ENCODE results near the gene RASD2.
"Not testable (repeated sequence)": the region's sequence is repeated elsewhere in the genome, so short reads cannot be mapped to it uniquely, and the experiment has no call there.

RASD2 gene, protein sequence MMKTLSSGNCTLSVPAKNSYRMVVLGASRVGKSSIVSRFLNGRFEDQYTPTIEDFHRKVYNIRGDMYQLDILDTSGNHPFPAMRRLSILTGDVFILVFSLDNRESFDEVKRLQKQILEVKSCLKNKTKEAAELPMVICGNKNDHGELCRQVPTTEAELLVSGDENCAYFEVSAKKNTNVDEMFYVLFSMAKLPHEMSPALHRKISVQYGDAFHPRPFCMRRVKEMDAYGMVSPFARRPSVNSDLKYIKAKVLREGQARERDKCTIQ

GRCh38 chr22:35540595-35541253 lies at the start of gene RASD2:
TSS of gene RASD2 (plus strand) at chr22:35540831. CDS start at chr22:35546810, 5,979 bp downstream.
- Histone ChIP-seq H3K27me3 (ENCODE audit: control insufficient read depth in 1 of 2, insufficient read depth in 2 of 2, low read length in 2 of 2) (peaks cover 20 to 24% of the 10 kb centered on the region in 2 donors), H3K4me3 (ENCODE audit: low read depth in 1 of 2, low read length in 2 of 2) (peak within 1 kb of the TSS; percentile 69 to 74), H3K9ac (ENCODE audit: low read depth in 1 of 2, low read length in 2 of 2) (peak within 1 kb of the TSS in 1 of 2 donors; percentile 38), H3K9me3 (ENCODE audit: control insufficient read depth in 1 of 2, low read length in 2 of 2) (no peaks in the 10 kb centered on the region), H3K27ac (ENCODE audit: low read depth, low read length) (no peak within 1 kb of the TSS), H3K4me1 (ENCODE audit: control insufficient read depth in 1 of 2, insufficient read depth in 2 of 2, low read length in 2 of 2) (peaks cover 12 to 15% of the 10 kb centered on the region in 2 donors), H3K36me3 (ENCODE audit: control insufficient read depth in 1 of 2, insufficient read depth in 2 of 2, low read length in 2 of 2) (no peaks in the 10 kb centered on the region)

DNA sequence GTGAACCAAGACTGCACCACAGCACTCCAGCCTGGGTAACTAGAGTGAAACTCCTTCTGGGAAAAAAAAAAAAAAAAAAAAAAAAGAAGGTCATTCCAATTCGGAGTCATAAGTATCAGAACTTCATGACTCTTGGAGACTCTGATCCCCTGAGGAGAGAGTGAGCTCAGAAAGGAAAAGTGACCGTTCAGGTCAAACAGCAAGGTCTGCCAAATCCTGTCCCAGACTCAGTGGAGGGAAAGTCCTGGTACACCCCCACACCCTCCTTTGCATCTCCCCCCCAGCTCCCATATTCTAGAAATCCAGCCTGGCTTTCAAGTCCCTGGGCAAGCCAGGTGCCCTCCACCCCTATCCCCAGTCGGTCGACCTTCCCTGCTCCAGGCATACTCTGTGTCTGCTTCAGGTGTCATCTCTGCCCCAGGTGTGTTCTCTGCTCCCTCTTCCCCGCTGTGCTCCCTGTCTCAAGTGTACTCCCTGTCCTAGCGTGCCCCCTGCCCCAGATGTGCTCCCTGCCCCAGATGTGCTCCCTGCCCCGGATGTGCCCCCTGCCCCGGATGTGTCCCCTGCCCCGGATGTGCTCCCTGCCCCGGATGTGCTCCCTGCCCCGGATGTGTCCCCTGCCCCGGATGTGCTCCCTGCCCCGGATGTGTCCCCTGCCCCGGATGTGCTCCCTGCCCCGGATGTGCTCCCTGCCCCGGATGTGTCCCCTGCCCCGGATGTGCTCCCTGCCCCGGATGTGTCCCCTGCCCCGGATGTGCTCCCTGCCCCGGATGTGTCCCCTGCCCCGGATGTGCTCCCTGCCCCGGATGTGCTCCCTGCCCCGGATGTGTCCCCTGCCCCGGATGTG lies 49.3 kb upstream of the RASD2 start:
- H3K9me3 ChIP-seq (ENCODE audit: control insufficient read depth in 1 of 2, low read length in 2 of 2); H3K36me3 ChIP-seq (ENCODE audit: control insufficient read depth in 1 of 2, insufficient read depth in 2 of 2, low read length in 2 of 2); H3K4me3 ChIP-seq (ENCODE audit: low read depth in 1 of 2, low read length in 2 of 2); H3K9ac ChIP-seq (ENCODE audit: low read depth in 1 of 2, low read length in 2 of 2); H3K27ac ChIP-seq (ENCODE audit: low read depth, low read length); H3K4me1 ChIP-seq (ENCODE audit: control insufficient read depth in 1 of 2, insufficient read depth in 2 of 2, low read length in 2 of 2); H3K27me3 ChIP-seq (ENCODE audit: control insufficient read depth in 1 of 2, insufficient read depth in 2 of 2, low read length in 2 of 2): not testable (repeated sequence)

- peaks cover 0 to 6% of the 10 kb centered on the region in 2 donors for H3K27me3 ChIP-seq (ENCODE audit: control insufficient read depth in 1 of 2, insufficient read depth in 2 of 2, low read length in 2 of 2)
- no peaks in the 10 kb centered on the region for H3K36me3 ChIP-seq (ENCODE audit: control insufficient read depth in 1 of 2, insufficient read depth in 2 of 2, low read length in 2 of 2)
- H3K9ac ChIP-seq (ENCODE audit: low read depth in 1 of 2, low read length in 2 of 2), result no peak overlapping the region
- no peak overlapping the region for H3K4me3 ChIP-seq (ENCODE audit: low read depth in 1 of 2, low read length in 2 of 2)
- no peak overlapping the region for H3K27ac ChIP-seq (ENCODE audit: low read depth, low read length)
- no peaks in the 10 kb centered on the region for H3K4me1 ChIP-seq (ENCODE audit: control insufficient read depth in 1 of 2, insufficient read depth in 2 of 2, low read length in 2 of 2)
- H3K9me3 ChIP-seq (ENCODE audit: control insufficient read depth in 1 of 2, low read length in 2 of 2), result no peaks in the 10 kb centered on the region
Observed at GRCh38 chr22:35491908-35492380, 48.7 kb upstream of the RASD2 start.

DNA sequence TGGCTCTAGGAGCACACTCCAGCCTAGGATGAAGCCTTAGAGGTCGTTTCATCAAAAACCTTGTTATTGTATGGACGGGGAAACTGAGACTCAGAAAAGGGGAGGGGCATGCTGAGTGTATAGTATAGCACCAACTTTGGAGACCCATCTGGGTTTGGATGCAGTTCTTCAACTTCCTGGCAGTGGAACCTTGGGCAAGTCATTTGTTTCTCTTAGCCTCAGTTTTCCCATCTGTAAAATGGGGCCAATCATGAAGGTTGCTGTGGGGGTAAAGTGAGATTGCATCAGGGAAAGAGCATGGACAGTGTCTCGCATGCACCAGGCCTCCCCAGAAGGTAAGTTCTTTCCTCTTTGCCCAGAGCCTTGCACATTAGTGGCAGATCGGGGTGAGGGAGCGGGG lies 47.6 kb upstream of the RASD2 start:
- no peaks in the 10 kb centered on the region for H3K36me3 ChIP-seq (ENCODE audit: control insufficient read depth in 1 of 2, insufficient read depth in 2 of 2, low read length in 2 of 2)
- H3K4me3 ChIP-seq (ENCODE audit: low read depth in 1 of 2, low read length in 2 of 2), result no peak overlapping the region
- H3K27ac ChIP-seq (ENCODE audit: low read depth, low read length), result no peak overlapping the region
- no peak overlapping the region for H3K9ac ChIP-seq (ENCODE audit: low read depth in 1 of 2, low read length in 2 of 2)
- no peaks in the 10 kb centered on the region for H3K4me1 ChIP-seq (ENCODE audit: control insufficient read depth in 1 of 2, insufficient read depth in 2 of 2, low read length in 2 of 2)
- H3K9me3 ChIP-seq (ENCODE audit: control insufficient read depth in 1 of 2, low read length in 2 of 2), result no peaks in the 10 kb centered on the region
- peaks cover 0 to 6% of the 10 kb centered on the region in 2 donors for H3K27me3 ChIP-seq (ENCODE audit: control insufficient read depth in 1 of 2, insufficient read depth in 2 of 2, low read length in 2 of 2)

DNA sequence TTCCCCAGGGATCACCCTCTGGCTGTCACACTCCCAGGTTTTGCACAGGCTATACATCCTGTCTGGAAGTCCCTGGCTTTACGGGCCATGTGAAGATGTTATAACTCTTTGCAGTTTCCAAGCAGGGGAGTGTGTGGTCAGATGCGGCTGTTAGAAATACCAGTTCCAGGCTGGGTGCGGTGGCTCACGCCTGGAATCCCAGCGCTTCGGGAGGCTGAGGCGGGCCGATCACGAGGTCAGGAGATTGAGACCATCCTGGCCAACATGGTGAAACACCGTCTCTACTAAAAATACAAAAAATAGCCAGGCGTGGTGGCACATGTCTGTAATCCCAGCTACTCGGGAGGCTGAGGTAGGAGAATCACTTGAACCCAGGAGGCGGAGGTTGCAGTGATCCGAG lies 44.9 kb upstream of the RASD2 start:
- H3K27me3 ChIP-seq (ENCODE audit: control insufficient read depth in 1 of 2, insufficient read depth in 2 of 2, low read length in 2 of 2); H3K9me3 ChIP-seq (ENCODE audit: control insufficient read depth in 1 of 2, low read length in 2 of 2); H3K4me1 ChIP-seq (ENCODE audit: control insufficient read depth in 1 of 2, insufficient read depth in 2 of 2, low read length in 2 of 2); H3K27ac ChIP-seq (ENCODE audit: low read depth, low read length); H3K9ac ChIP-seq (ENCODE audit: low read depth in 1 of 2, low read length in 2 of 2); H3K4me3 ChIP-seq (ENCODE audit: low read depth in 1 of 2, low read length in 2 of 2); H3K36me3 ChIP-seq (ENCODE audit: control insufficient read depth in 1 of 2, insufficient read depth in 2 of 2, low read length in 2 of 2): not testable (repeated sequence)

- H3K36me3 ChIP-seq (ENCODE audit: control insufficient read depth in 1 of 2, insufficient read depth in 2 of 2, low read length in 2 of 2), result no peaks in the 10 kb centered on the region
- peaks cover 6 to 7% of the 10 kb centered on the region in 2 donors for H3K27me3 ChIP-seq (ENCODE audit: control insufficient read depth in 1 of 2, insufficient read depth in 2 of 2, low read length in 2 of 2)
- no peak overlapping the region for H3K4me3 ChIP-seq (ENCODE audit: low read depth in 1 of 2, low read length in 2 of 2)
- no peaks in the 10 kb centered on the region for H3K9me3 ChIP-seq (ENCODE audit: control insufficient read depth in 1 of 2, low read length in 2 of 2)
- no peak overlapping the region for H3K9ac ChIP-seq (ENCODE audit: low read depth in 1 of 2, low read length in 2 of 2)
- H3K4me1 ChIP-seq (ENCODE audit: control insufficient read depth in 1 of 2, insufficient read depth in 2 of 2, low read length in 2 of 2), result no peaks in the 10 kb centered on the region
- H3K27ac ChIP-seq (ENCODE audit: low read depth, low read length), result no peak overlapping the region
Observed at GRCh38 chr22:35496768-35497312, 43.8 kb upstream of the RASD2 start.

DNA sequence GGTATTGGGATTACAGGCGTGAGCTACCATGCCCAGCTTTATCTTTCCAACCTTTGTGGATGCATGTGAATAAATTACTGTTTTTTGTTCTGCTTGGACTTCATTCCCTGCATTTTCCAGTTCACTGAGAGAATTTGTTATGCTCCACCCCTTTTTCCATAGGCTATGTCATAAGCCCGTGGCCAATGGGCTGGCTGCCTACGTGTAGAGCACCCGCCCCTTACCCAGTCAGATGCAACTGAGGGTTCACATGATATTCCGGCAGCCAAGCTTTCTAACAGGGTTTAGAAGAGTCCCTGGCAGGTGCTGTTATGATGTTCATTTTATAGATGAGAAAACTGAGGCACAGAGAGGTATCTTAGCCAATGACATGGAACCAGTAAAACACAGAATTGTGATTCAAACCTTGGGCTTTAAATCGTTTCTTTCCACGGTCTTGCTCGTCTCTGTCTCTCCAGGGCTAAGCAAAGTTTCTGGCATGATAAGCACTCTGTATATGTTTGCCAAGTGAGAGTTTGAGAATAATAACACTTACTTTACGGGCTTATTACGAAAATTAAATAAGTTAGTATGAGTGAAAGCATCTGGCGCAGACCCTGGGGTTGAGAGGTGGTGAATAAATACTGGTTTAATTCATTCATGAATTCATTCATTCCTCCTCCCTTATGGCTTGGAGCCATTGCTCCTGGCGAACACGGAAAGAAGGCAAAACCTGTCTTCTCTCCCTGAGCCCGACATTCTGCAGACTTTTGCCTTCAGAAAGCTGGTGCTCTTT lies 42.4 kb upstream of the RASD2 start:
- H3K4me3 ChIP-seq (ENCODE audit: low read depth in 1 of 2, low read length in 2 of 2), result no peak overlapping the region
- no peaks in the 10 kb centered on the region for H3K9me3 ChIP-seq (ENCODE audit: control insufficient read depth in 1 of 2, low read length in 2 of 2)
- H3K4me1 ChIP-seq (ENCODE audit: control insufficient read depth in 1 of 2, insufficient read depth in 2 of 2, low read length in 2 of 2), result peaks cover 0 to under 1% of the 10 kb centered on the region in 2 donors
- H3K36me3 ChIP-seq (ENCODE audit: control insufficient read depth in 1 of 2, insufficient read depth in 2 of 2, low read length in 2 of 2), result no peaks in the 10 kb centered on the region
- no peak overlapping the region for H3K27ac ChIP-seq (ENCODE audit: low read depth, low read length)
- peaks cover 6 to 7% of the 10 kb centered on the region in 2 donors for H3K27me3 ChIP-seq (ENCODE audit: control insufficient read depth in 1 of 2, insufficient read depth in 2 of 2, low read length in 2 of 2)
- H3K9ac ChIP-seq (ENCODE audit: low read depth in 1 of 2, low read length in 2 of 2), result no peak overlapping the region

DNA sequence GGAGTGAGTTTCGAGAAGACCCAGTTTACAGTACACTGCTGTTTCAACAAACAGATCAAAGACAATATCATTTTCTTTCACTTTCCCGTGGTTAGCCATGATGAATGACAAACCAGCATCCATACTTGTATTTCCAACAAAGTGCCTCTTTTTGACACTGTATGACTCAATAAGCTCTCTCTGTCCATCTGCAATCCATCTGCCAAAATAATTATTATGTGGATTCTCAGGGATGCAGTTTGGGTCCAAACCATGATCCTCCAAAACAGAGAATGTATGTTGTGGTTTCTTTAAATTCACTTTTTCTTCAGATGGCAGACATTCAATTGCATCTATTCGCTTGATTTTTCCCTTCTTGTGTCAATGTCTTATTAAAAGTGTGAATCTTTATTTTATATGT lies 37.8 kb upstream of the RASD2 start:
- Histone ChIP-seq H3K36me3 (ENCODE audit: control insufficient read depth in 1 of 2, insufficient read depth in 2 of 2, low read length in 2 of 2) (no peaks in the 10 kb centered on the region), H3K27ac (ENCODE audit: low read depth, low read length) (no peak overlapping the region), H3K27me3 (ENCODE audit: control insufficient read depth in 1 of 2, insufficient read depth in 2 of 2, low read length in 2 of 2) (peaks cover 6 to 11% of the 10 kb centered on the region in 2 donors), H3K4me3 (ENCODE audit: low read depth in 1 of 2, low read length in 2 of 2) (no peak overlapping the region), H3K4me1 (ENCODE audit: control insufficient read depth in 1 of 2, insufficient read depth in 2 of 2, low read length in 2 of 2) (peaks cover 0 to 9% of the 10 kb centered on the region in 2 donors), H3K9ac (ENCODE audit: low read depth in 1 of 2, low read length in 2 of 2) (no peak overlapping the region), H3K9me3 (ENCODE audit: control insufficient read depth in 1 of 2, low read length in 2 of 2) (no peaks in the 10 kb centered on the region)

- peaks cover 0 to 9% of the 10 kb centered on the region in 2 donors for H3K4me1 ChIP-seq (ENCODE audit: control insufficient read depth in 1 of 2, insufficient read depth in 2 of 2, low read length in 2 of 2)
- H3K9me3 ChIP-seq (ENCODE audit: control insufficient read depth in 1 of 2, low read length in 2 of 2), result no peaks in the 10 kb centered on the region
- no peak overlapping the region for H3K9ac ChIP-seq (ENCODE audit: low read depth in 1 of 2, low read length in 2 of 2)
- H3K36me3 ChIP-seq (ENCODE audit: control insufficient read depth in 1 of 2, insufficient read depth in 2 of 2, low read length in 2 of 2), result no peaks in the 10 kb centered on the region
- H3K4me3 ChIP-seq (ENCODE audit: low read depth in 1 of 2, low read length in 2 of 2), result no peak overlapping the region
- H3K27ac ChIP-seq (ENCODE audit: low read depth, low read length), result no peak overlapping the region
- peaks cover 0 to 4% of the 10 kb centered on the region in 2 donors for H3K27me3 ChIP-seq (ENCODE audit: control insufficient read depth in 1 of 2, insufficient read depth in 2 of 2, low read length in 2 of 2)
Observed at GRCh38 chr22:35505399-35506258, 35.0 kb upstream of the RASD2 start.
